Hematopoietic multipotent progenitor cell treated with erythropoietin and hydrocortisone succinate and interleukin-3 and kit ligand, for 17 days (in vitro differentiated cells): ENCODE data around the gene CCNL1.

ENCODE experiments used
- DNase-seq: peaks from one replicate; pipeline ENCODE4 v3.0.0-alpha.2; 2015; ENCODE audit warnings: low spot score

CCNL1 gene

DNA sequence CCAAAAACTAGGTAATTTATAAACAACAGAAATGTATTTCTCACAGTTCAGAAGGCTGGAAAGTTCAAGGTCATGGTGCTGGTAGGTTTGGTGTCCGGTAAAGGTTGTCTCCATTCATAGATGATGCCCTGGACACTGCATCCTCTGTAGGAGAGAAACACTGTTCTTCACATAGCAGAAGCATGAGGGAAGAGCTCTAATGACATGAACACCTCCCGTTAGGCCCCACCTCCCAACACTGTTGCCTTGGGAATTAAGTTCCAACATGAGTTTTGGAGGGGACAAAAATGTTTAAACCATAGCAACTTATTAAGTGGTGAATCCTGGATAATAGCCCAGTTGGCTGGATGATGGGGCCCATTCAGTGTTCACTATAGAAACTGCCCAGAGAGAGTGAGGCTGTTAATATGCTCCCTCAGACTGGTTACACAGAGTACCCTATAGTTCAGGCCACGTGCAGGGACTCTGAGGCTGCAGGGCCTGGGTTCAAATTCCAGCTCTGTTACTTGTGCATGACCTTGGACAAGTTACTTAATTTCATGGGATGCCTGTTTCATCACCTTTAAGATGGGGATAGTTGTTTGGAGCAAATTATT lies 37.0 kb downstream of the CCNL1 start:
- DNase-seq = no peak

DNA sequence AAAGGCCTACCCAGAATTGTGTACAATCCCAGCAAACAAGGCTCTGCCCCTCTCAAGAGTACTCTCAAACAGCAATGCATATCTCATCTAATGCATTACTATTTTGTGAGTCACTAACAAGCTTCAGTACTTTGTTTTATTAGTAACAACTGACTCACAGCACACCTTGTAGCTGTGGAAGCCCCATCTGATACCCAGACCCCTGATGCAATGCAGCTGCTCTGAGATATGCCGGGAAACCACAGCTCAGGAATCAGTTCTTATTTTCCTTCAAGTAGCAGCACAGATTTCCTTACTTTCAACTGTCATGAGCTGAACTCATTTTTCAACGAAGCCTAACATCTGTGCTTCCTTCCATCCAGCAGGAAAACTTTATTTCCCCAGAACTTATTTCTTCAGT lies 37.8 kb downstream of the CCNL1 start:
- no peak for DNase-seq

DNA sequence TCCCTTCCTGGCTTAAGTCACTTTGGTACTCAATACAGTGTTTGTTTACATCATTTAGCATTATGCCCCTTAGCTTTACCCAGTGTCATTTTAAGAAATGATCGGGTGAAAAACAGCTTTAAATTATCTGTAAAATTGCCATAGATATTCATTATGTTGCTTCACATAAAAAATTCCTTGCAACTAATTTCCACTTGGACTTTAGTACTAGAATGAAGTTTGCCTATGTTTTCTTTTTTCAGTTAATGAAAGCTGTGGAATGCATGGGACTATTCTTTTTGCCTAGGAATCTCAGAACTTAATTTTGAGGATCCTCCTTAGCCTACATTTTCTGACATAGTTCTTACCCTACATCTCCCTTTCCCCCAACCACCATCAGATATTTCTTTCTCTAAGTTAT lies 38.4 kb downstream of the CCNL1 start:
- DNase-seq = no peak

DNA sequence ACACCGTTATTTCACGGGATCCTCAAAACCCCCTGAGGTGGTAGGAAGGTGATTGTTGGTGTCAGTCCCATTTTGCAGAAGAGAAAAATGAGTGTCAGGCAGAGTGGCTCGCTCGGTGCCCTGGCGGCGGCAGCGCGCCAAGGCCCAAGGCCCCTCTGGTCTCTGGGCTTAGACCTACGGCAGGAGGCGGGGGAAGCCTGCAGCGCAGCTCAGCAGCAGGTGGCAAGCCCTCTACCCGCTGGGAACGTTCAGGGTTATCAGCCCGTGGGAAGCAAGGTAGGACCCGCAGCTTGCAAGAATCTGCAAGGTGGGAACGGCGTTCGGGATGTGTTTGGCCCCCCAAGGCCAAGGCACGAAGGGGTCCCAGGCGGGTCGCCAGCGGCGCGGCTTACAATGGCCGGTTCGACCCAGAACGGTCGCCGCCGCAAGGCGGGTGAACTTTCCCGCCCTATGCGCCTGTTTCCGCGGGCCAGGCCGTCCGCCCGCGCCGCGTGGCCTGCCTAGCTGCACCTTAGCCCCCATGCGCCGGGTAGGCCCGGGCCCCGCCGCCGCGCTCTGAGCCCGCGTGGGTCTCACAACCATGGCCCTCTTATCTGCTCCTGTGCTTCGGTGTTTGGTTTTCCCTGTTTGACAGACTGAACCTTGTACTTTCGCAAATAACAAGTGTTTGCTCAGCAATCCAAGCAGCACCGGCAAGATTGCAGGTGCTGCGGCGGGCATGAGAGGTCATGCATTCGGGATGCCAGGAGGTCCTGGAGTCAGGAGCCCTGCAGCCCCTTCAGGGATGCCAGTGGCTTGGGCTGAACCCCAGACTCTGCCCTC lies 39.7 kb downstream of the CCNL1 start:
- DNase-seq = no peak

DNA sequence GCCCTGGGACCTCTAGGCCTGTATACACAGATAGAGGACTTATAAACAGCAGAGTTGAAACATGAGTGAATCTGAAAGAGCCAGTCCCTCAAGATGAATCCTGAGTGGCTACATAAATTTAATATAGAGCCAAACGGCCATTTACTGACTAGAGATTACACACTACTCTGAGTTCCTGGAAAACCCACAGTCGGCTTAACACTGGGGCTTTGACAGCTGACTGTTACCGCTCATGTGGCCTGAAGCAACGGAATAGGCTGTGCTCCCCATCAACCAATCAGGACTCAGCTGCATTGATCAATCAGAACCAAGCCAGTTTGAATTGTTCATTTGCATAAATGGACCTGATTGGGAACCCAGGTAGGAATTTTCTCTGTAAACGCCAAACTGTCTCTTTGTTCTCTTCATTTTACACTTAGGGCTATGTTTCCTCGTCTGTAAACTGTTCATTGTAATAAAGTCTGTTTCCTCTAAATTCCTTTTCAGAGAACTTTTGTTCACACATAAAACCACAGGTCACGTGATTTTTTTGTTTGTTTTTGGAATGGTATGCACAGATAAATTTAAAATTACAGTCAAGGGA lies 40.5 kb downstream of the CCNL1 start:
- no peak for DNase-seq

DNA sequence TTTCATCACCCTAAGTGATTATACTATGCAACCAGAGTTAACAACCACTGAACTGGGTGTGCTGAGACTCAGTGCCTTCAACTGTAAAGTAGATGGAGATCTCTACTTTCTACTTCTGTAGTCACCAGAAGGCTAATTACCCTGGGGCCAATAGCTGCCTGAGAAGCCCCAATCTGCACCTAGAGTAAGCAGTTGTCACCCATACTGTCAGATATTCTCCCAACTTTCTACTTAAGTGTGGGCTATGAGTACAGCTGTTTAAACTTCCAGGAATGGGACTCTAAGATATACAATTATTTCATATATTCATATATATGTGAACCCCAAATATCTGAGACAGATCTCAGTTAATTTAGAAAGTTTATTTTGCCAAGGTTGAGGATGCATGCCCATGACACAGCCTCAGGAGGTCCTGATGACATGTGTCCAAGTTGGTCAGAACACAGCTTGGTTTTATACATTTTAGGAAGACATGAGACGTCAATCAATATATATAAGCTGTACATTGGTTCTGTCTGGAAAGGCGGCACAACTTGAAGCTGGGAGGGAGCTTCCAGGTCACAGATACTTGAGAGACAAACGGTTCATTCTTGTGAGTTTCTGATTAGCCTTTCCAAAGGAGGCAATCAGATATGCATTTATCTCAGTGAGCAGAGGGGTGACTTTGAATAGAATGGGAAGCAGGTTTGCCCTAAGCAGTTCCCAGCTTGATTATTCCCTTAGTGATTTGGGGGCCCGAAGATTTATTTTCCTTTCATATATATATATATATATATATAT lies 41.9 kb downstream of the CCNL1 start:
- no peak for DNase-seq

DNA sequence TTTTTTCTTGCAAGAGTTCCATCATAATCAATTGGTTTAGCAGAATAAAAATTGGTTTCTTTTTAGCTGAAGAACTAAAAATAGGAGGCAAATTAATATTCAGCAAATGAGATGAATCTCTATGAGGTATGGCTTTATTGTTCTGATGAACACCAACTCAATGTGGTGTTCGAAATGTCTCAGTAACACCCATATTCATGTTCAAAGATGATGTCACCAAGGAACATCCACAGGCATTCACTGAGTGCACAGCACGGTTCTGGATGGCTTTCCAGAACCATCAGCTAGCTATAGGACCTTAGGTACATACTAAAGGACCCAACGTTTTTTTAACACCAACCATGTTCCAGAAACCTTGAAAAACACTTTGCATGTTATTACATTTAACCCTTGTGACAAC lies 42.7 kb downstream of the CCNL1 start:
- DNase-seq = no peak

DNA sequence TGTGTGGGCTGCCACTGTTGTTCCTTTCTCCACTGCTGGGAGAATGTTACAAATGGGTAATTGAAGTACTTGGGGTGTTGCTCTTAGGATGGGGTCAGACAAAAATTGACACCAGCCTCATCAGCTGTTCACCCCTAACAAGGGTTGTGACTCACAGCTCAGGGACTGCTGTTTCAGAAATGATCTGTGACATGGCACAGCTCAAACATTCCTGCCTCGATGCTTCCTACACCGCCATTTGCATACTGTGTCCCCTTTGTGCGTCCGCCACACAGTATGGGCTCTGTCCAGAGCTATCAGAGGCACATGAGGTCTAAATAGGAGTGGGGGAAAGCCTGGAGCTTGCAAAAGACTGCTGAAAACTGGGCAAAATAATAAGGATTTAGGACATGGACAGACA lies 43.9 kb downstream of the CCNL1 start:
- DNase-seq = no peak

DNA sequence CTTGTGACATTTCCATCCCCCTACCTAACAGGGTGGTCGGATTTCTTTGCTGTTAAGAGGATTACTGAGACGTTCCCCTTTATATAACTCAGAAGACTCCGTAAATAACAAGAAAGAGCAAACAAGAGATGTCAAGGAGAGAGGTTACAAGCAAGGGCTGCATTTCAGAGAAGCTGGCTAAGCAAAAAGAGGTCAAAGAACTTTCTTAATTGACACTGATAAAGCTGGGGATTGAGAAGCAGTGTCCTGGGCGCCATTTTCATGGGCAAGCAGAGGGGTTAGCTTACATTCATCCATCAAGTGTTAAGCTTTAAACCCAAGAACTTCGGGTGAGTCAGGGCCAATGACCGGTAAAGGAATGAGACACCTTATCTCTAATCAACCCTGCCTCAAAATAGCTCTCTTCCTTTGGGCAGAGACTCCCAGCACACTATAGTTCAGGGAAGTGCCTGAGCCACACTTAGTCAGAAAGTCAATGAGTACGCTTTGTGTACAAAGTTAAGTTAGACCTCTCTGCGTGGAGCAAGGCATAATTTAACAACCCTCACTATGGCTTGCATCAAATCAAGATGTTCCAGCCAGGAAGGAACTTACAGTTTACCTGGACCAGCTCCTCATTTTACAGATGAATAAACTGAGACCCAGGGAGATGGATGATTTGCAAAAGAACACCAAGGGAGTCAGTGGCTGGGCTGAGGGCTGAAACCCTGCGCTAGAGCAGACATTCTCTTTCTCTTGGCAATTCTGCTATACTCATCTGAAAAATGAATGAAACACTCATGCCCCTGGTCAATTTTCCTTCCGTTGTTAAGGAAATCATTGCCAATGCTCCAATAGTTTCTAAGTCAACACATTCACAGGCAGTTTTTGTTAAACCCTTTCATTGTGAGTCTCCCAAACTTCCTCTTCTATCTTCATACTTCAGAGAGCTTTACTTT lies 44.6 kb downstream of the CCNL1 start:
- no peak for DNase-seq

DNA sequence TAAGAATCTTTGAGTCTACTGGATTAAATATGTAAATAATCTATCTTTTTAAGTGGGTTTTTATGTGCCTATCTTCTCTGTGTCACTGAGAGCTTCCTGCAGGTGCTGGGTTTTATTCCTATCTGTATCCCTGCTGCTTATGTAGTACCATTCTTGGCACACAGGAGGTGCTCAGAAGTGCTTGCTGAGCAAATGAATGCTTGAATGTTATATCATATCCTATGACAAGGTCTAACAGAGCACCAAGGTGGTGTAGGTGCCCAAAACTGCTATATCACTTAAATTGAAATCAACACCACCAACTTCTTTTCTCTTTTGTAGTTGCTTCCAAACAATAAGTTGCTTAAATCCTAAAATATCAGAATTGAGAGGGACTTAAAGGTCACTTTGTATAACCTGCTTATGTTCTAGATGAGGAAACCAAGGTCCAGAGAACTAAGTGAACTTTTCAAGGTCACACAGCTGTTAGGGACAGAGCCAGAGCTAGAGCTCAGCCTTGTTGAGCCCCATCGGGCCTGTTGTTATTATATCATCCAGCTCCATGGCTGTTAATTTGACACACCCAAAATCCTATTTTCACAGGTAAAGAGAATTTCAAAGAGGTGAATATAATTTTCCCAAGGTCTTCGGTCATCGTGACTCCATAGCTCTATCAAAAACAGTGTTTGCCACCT lies 46.0 kb downstream of the CCNL1 start:
- DNase-seq = no peak

DNA sequence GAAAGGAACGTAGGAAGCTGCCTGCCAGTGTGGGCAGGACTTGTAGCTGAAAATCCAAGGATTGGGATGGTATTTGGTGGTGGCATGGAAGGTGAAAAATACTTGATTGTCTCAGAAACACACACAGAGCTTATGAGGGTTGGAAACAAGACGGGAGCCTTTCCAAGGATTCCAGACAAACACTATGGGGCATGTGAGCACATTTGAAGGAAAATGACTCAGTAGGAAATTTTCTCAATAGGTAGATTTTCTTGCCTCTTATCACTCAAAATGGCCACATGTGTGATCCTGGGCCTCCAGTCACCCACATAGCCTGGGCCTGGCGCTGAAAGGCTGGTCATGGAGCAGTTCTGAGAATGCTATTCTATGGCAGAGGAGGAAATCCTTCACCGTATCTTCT lies 47.4 kb downstream of the CCNL1 start:
- DNase-seq = no peak

DNA sequence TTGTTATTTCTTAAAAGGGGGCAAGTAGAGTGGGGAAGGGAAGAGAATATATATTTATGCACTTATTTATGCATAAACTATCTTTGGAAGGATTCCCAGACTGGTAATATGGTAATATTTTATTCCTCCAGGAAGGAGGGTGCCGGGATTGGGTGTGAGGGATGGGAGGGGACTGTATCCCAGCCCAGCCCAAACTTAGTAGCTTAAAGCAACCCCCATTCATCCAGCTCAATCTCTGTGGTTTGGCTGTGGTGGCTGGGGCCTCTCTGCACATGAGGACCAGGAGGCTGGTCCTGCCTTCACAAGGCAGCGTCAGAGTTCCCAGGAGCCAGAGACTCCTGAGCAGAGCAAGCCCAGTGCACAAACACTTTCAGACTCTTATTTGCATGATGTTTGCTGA lies 48.4 kb downstream of the CCNL1 start:
- no peak for DNase-seq

DNA sequence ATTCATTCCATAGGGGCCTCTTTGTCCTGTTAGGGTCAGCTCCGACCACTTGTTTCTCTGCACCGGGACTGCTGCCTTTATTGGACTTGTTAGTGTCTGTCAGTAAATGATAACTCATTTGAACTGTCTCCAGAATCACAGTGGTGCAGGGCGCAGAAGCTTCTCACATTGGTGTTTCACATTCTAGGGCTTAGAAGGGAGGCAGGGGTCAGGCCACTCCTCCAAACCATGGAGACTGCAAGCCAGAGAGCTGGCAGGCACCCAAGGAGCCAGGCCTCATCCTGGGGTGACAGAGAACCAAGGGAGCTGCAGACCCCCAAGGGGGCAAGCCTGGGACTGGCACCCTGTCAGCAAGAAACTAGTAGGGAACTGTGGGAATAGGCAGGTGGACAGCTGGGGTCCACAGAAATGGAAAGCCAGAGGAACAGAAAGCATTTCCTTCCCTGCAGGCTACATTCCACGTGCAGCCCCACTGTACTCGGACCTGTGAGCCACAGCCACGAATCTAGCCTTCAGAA lies 49.1 kb downstream of the CCNL1 start:
- DNase-seq = no peak

DNA sequence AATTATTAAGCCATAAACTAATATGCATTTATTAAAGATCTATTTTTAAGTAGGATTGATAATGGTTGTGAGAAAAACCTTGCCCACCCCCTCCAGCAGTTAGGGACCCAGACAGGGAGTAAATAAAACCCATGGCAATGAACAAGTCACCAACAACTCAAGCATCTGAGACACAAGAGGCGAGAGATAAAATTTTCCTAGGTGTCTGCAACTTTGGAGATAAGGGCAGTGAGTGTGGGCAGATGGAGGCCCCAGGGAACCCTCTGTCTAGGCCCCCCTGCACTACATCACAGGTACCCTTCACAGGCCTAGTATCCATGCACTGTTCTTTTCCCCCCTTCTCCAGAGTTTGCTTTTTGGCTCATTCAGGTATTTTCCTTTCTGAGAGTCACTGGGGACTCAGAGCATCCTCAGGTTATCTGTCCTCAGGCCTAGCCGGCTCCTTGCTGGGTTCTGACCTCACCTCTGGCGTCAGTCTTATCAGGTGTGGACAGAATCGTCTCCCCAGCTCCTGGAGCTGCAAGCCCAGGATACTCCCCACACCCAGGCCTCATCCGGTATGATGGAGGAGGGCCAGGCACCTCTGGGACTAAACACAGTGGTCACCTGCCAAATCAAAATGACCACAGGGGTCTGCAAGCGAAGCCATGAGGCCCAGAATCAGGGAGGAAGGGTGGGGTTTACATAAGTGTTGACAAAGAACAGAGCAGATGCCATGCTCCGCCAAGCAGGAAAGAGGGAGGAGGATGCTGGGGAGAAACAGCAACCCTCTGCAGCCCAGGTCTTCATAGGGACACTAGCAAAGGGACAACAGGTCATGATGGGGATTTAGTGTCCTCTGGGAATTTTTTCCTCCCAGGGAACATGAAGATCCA lies 50.4 kb downstream of the CCNL1 start:
- DNase-seq = no peak

DNA sequence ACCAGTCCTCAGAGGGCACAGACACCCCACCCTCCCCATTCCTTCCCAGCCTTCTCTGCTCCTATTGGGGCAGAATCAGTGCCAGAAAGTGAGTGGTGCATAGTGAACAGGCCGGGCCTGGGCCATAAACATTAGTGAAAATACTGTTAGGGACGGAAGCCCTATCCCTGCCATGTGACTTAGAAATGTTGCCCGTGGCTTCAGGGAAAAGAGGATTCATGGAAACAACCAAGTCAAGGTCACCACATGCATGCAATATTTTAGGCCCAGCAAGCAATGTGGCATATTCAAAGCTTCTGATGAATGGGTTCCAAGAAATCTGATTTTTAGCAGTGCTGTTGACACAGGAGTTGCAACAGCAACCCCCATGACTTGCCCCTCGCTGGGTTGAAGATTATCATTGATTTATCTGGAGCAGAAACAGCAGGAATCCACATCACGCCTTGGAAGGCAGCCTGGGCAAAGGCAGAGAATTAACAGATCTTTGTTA lies 52.3 kb downstream of the CCNL1 start:
- no peak for DNase-seq

DNA sequence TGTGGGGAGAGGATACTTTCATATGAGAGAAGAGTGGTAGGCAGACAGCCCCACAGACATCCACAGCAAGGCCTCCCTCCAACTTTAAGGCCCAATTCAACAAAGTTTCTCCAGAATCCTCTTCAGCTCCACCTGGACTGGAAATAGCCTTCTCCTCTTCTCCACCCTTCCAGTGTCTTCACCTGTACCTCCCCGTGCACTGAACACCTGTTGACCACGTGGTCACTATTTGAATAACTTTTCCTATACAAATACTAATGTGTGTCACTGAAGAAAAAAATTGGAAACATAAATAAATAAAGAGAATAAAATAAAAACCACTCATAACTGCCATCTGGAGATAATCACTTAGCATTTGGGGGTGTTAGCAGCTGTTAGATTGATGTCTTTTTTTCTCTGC lies 52.9 kb downstream of the CCNL1 start:
- no peak for DNase-seq

DNA sequence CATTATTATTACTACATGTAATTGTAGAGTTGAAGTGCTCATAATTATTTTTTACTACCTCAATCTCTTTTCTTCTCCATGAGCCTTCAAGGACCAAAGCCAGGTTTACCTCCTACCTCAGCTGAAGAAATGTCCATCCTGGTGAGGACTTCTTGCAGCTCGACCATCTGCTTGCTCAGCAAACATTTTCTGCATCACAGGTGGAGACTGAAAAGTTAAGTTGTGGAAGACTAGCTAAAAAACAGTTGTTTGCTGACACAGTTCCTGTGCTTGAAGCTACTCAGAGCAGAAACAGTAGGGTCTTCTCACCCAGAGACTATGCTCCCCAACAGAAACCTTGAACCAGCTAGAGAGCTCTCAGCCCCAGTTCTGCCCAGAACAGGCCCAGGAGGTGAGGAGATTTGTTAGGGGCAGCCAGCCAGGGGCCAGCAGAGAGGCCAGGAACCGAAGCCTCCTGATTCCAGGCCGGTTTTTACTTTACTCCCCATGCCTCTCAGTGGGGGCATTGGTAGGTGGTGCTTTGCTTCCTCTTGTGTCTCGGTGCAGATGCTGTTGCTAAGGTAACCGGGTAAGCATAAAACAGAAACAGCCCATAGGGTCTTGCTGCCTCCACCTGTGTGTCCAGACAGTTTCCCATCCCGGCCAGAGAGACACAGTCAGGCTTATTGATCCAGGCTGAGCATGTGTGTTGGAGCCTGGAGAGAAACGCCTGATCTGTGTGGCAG lies 54.9 kb downstream of the CCNL1 start:
- DNase-seq = no peak

DNA sequence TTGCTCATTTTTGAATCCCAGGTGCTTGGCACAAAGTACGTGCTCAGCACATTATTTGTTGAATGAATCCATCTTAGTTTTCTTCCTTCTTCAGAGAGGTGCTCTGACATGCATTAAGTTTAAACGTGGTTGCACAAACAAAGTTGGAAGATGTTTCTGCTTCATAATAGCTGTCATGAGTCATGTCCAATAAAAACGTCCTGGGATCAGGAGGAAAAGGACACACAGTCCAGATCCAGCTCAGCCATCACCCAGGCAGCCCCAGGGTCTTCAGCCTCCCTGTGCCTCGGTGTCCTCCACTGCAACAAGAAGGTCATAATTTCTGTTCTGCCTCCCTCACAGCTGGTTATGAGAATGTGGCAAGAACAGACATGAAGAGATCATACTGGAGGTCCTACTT lies 55.4 kb downstream of the CCNL1 start:
- DNase-seq = no peak

DNA sequence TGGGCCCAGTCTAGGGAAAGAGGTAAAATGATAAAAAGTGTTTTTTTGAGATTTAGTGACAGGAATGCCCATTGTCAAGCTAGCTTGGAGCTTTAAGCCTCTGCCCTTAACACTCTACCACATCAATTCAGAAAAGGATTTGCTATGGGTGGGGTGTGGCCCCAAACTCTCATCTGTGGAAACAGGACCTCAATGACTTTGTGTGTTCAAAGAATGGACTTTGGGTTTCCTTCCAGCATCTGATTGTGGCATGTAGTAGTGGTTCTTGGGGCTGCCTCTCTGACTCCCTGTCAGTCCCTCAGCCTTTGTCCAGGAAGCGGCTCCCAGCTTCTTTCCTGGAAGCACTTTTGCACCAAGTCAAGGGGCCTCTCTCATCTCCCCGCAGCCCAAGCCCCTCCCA lies 56.1 kb downstream of the CCNL1 start:
- DNase-seq = no peak
